Mesodermal cell (in vitro differentiated cells): ENCODE measurements around the gene FLRT2.
A peak's percentile ranks its signal among the peaks of the same experiment; 100 is the strongest.

Experiments used
- H3K27ac ChIP-seq: 2 replicates; pipeline ENCODE4 v1.7.0; 2013; ENCODE audit warnings: mild to moderate bottlenecking, low read depth, low read length, moderate library complexity; ENCODE audit not compliant: severe bottlenecking
- H3K36me3 ChIP-seq: 2 replicates; pipeline ENCODE4 v1.7.1; 2013; ENCODE audit warnings: mild to moderate bottlenecking, low read length, moderate library complexity; ENCODE audit not compliant: control insufficient read depth, insufficient read depth
- H3K4me1 ChIP-seq: one replicate; pipeline ENCODE4 v1.7.1; 2013; ENCODE audit warnings: mild to moderate bottlenecking, low read length; ENCODE audit not compliant: insufficient read depth, control insufficient read depth, poor library complexity, severe bottlenecking
- H3K4me3 ChIP-seq: 2 replicates; pipeline ENCODE4 v1.7.0; 2013; ENCODE audit warnings: low read length, control low read depth, mild to moderate bottlenecking; ENCODE audit not compliant: insufficient read depth, poor library complexity, severe bottlenecking; ENCODE audit errors: extremely low read depth
- H3K9me3 ChIP-seq: 2 replicates; pipeline ENCODE4 v1.7.1; 2013; ENCODE audit warnings: mild to moderate bottlenecking, low read length, moderate library complexity; ENCODE audit not compliant: control insufficient read depth
- WGBS, 2 experiments: methylation state at CpG; one replicate each; pipeline ENCODE4 v1.1.5; 2013; ENCODE audit warnings: missing lambda C conversion rate in 2 of 2; ENCODE audit not compliant: insufficient coverage in 2 of 2; 5-methylcytosine and 5-hydroxymethylcytosine counted together

The FLRT2 gene

DNA sequence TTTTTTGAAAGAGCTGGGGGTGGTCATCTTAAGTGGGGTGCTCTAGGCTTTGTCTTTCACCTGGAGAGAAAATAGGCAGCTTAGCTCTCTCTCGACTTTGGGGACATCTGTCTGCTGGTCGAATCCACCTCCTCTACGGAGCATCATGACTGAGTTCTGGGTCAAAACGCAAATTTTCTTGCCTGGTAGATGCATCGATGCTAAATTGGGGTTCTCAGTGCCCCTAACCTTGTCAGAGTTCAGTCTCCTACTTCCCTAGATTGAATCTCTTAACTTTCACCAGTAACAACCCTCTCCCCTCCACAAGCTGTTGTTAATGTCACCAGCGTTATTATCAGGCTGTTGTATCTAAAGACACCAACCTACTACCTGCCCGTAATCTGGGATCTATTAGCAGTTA, 682 bp downstream of the FLRT2 start:
- Histone ChIP-seq H3K9me3 (no peaks in the 10 kb centered on the region), H3K36me3 (no peaks in the 10 kb centered on the region), H3K27ac (no peak overlapping the region), H3K4me3 (peak overlapping the region; percentile 70), H3K4me1 (peaks cover 3% of the 10 kb centered on the region)
- WGBS, 2 experiments, result 0 to 4% methylated on average over 5 to 7 of the region's 7 CpGs

GRCh38 chr14:85531141-85531586, 1.2 kb downstream of the FLRT2 start:
- Histone ChIP-seq H3K9me3 (no peaks in the 10 kb centered on the region), H3K36me3 (no peaks in the 10 kb centered on the region), H3K4me3 (peak overlapping the region; percentile 70), H3K27ac (peak overlapping the region; percentile 59), H3K4me1 (peaks cover 3% of the 10 kb centered on the region)
- WGBS, 2 experiments, result 0% methylated on average over 26 to 29 of the region's 29 CpGs

GRCh38 chr14:85531587-85532373, 1.8 kb downstream of the FLRT2 start:
- Histone ChIP-seq H3K9me3 (no peaks in the 10 kb centered on the region), H3K27ac (peak overlapping the region; percentile 70), H3K4me3 (peak overlapping the region; percentile 70), H3K36me3 (no peaks in the 10 kb centered on the region), H3K4me1 (peaks cover 5% of the 10 kb centered on the region)
- 0 to 1% methylated on average over 45 to 58 of the region's 61 CpGs for WGBS, 2 experiments

DNA sequence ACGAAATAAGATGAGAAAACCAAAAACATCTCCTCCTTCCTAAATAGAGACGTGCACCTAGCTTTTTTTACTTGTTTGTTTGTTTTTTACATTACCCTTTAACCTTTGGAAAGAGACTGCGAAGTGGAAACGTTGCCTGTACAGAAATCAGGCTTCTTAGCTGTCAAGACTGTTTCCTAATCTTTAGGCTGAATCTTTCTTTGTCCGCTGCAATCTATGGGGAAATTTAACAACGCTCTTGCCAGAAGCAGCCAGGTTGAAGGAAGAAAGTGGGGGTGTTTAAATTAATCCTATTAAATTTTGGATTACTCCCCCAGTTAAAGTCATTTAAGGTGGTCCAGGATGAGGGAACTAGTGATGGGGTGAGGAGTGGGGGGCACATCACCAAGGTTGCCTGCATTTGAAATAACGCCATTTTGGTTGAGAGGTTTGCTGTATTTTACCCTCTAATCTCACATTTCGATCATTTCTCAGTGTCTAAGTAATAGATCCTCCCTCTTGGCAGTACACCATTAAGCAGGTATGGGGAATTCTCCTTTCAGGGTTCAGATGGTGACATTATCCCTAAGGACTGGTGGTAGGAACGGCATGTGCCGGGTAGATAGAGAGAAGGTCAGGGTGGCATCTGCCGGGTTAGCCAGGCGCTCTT, 2.6 kb downstream of the FLRT2 start:
- peaks cover 8% of the 10 kb centered on the region for H3K4me1 ChIP-seq
- 0 to 2% methylated on average over 6 to 9 of the region's 12 CpGs for WGBS, 2 experiments
- H3K9me3 ChIP-seq, result no peaks in the 10 kb centered on the region
- H3K4me3 ChIP-seq, result peak overlapping the region; percentile 70
- peak overlapping the region; percentile 70 for H3K27ac ChIP-seq
- no peaks in the 10 kb centered on the region for H3K36me3 ChIP-seq

DNA sequence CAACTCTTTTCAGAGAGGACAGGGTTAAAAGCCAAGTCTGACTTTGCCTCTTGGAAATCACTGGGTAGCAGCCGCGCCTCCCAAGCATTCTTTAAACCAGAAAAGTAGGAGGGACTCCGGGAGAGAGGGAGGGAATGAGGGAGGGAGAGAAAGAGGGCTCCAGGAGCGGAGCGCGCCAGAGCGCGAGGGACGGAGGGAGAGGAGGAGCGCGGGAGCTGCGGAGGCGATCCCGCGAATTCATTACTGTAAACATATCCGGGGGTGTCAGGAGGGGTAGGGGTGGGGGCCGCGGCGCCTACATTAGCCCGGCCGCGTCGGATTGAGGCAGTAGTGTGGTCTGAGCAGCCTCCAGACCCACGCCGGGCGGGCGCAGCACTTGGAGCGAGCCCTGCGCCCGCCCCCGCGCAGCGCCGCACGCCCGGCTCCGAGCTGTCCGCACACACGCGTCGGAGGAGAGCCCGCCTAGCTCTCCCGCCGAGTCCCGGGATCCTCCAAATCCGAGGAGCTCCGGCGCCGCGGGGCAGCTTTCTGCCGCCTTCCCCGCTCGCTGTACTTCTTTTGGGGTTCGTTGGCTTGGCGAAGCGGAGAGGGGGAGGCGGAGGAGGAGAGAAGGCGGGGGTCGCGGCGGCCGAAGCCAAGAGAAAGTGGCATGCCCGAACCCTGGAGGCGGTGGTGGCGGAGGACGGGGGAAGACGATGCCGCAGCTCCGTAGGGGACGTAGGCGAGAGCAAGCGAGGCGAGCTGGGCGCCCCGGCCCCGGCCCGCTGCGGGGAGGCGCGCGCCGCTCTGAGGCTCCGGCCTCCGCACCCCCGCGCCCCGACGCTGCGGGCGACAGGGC, 3.3 kb downstream of the FLRT2 start:
- peaks cover 6% of the 10 kb centered on the region for H3K36me3 ChIP-seq
- WGBS, 2 experiments, result 0 to 1% methylated on average over 46 to 67 of the region's 90 CpGs
- peak overlapping the region; percentile 70 for H3K27ac ChIP-seq
- H3K4me1 ChIP-seq, result peaks cover 5% of the 10 kb centered on the region
- peak overlapping the region; percentile 70 for H3K4me3 ChIP-seq
- H3K9me3 ChIP-seq, result no peaks in the 10 kb centered on the region

- H3K4me1 ChIP-seq, result peaks cover 9% of the 10 kb centered on the region
- peak overlapping the region; percentile 70 for H3K4me3 ChIP-seq
- peaks cover 12% of the 10 kb centered on the region for H3K36me3 ChIP-seq
- no peaks in the 10 kb centered on the region for H3K9me3 ChIP-seq
- WGBS, 2 experiments, result 0 to 1% methylated on average over 20 to 24 of the region's 28 CpGs
- no peak overlapping the region for H3K27ac ChIP-seq
These were observed 3.9 kb downstream of the FLRT2 start for GRCh38 chr14:85533861-85534291.

DNA sequence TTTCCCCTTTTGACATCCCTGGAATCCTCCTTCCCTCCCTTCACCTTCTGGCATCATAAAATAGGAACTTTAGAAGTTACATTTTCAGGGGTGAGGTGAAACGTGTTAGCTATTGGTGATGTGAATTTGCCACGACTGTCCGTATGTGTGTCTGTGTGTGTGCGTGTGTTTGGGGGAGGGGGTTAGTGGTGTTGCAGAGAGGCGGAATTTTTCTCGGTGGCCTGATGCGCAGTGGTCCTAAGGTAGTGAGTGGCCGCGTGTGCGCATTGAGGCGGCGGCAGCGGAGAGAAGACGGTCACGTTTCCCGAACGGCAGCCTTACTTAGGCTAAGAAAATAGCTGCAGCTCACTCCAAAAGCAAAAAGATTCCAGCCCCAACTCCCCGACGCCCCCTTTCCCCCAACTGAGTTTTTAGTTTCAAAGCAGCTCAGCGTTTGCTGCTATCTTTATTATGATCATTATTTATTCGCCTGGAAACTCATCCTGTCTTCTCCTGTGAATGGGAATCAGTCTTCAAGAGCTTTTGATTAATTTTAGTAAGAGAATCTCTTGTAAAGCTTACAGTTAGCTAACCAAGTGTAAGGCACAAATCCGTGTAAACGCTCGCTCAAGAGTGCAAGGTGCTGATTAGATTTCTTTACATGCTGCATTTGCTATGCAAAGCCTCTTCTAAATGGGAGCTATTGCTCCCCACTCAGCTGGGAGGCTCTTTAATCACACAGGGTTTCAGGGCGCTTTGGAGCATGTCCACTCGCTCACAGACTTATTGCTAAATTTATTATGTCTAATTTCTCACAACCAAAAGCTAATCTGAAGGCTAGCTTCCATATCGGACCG, 4.7 kb downstream of the FLRT2 start:
- no peaks in the 10 kb centered on the region for H3K9me3 ChIP-seq
- H3K27ac ChIP-seq, result no peak overlapping the region
- peak overlapping the region; percentile 70 for H3K4me3 ChIP-seq
- peaks cover 15% of the 10 kb centered on the region for H3K36me3 ChIP-seq
- WGBS, 2 experiments, result 1 to 2% methylated on average over 10 to 21 of the region's 28 CpGs
- peaks cover 9% of the 10 kb centered on the region for H3K4me1 ChIP-seq

DNA sequence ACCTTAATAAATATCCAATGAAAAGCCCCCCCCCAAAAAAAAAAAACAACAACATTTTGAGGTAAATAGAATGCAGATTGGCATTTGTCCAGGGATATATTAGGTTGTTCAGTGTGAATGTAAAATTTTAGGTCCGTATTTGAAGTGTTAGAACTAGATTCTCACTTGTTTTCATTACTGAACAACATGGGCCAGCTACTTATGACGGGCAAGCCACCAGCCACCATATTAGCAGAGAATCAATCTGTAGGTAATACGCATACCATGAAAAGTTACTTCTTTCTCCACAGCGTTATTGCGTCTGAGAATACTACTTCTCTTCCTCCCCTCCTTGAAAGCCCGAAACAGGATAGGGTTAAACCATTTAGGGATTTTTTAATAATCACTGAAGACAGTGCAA, 5.4 kb downstream of the FLRT2 start:
- Histone ChIP-seq H3K9me3 (no peaks in the 10 kb centered on the region), H3K36me3 (peaks cover 15% of the 10 kb centered on the region), H3K4me3 (peak overlapping the region; percentile 70), H3K4me1 (peaks cover 9% of the 10 kb centered on the region), H3K27ac (no peak overlapping the region)
- WGBS, 2 experiments, result no CpG with 5 or more reads among the region's 6 CpGs

GRCh38 chr14:85535991-85536832, 6.3 kb downstream of the FLRT2 start:
- Histone ChIP-seq H3K27ac (peak overlapping the region; percentile 78), H3K4me1 (peaks cover 9% of the 10 kb centered on the region), H3K36me3 (peaks cover 19% of the 10 kb centered on the region), H3K9me3 (no peaks in the 10 kb centered on the region), H3K4me3 (peak overlapping the region; percentile 70)
- 11 to 25% methylated on average over 1 to 5 of the region's 8 CpGs for WGBS, 2 experiments
